Neural progenitor cell (in vitro differentiated cells): ENCODE results near the gene ACAN.

Experiments
- CTCF ChIP-seq: fragments of 200-600 bp; sonication (generic); IDR thresholded peaks from 2 replicates; pipeline ENCODE4 v1.5.1; 2017; ENCODE audit warnings: antibody characterized with exemption, mild to moderate bottlenecking
- EZH2 ChIP-seq: fragments of 200-600 bp; sonication (generic); IDR thresholded peaks from 2 replicates; pipeline ENCODE4 v1.6.1; 2017; ENCODE audit warnings: antibody characterized with exemption, mild to moderate bottlenecking, moderate library complexity
- EZH2phosphoT487 ChIP-seq: fragments of 200-600 bp; sonication (generic); IDR thresholded peaks from 2 replicates; pipeline ENCODE4 v1.6.1; 2017; ENCODE audit warnings: antibody characterized with exemption

GRCh38 chr15:88900982-88901418 is 97.8 kb downstream of the ACAN start:
- TF ChIP-seq CTCF (no peak), EZH2 (no peak), EZH2phosphoT487 (no peak)
